Measurements from ENCODE around the gene BRD1. TPM values are rescaled to one million over a fixed set of nuclear protein-coding genes. Genes with fewer than 3 reads are reported as not detected.

BRD1 gene
- total RNA-seq, 1 experiment from 2014 or later = 19.1 TPM

DNA sequence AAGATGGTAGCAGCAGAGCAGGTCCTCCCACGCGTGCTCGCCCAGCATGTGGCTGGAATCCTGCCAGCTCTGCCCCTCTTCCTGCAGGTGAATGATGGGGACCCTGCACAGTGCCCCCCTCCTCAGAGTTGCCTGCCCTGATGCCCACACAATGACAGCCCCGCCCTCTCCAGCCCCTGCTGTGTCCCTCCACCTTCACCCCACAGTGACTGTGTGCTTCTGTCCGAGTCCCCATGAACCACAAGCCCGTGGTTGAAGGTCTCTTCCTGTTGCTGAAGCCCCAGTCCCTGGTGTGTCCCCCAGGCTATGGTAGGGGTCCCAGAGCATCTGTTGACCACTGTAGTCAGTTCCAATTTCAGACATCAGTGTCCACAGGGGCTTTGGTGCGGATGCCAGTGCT lies 71.0 kb downstream of the BRD1 start:
- Histone ChIP-seq H3K9ac (ENCODE audit: low read length) (no peak overlapping the region), H3K4me1 (ENCODE audit: insufficient read depth, low read length) (no peaks in the 10 kb centered on the region), H3K9me3 (ENCODE audit: low read length) (no peaks in the 10 kb centered on the region), H3K36me3 (ENCODE audit: low read depth, low read length) (no peaks in the 10 kb centered on the region), H2AFZ (ENCODE audit: low read length) (no peak overlapping the region), H3K79me2 (ENCODE audit: low read length) (no peaks in the 10 kb centered on the region), H3K27ac (ENCODE audit: low read length) (no peak overlapping the region), H3K4me3 (ENCODE audit: low read length) (no peak overlapping the region), H3K9me2 (replicated peaks; ENCODE audit: low read length) (no peaks in the 10 kb centered on the region), H4K20me1 (ENCODE audit: low read length) (no peaks in the 10 kb centered on the region), H3F3A (ENCODE audit: low read length, unreplicated experiment) (no peaks in the 10 kb centered on the region), H3K4me2 (ENCODE audit: low read length) (no peak overlapping the region), H3K27me3 (ENCODE audit: low read length) (no peaks in the 10 kb centered on the region)
- intact Hi-C loops (cut with micrococcal nuclease) = no loop called here
- ChIA-PET CTCF (no interaction called here), POLR2A (ENCODE audit: unreplicated experiment) (no interaction called here)
- BruUV-seq (replicated peaks) = no TSS peak
- ATAC-seq = no peak
- no peak for DNase-seq
- no peak for TF ChIP-seq EZH2phosphoT487 (IDR thresholded peaks at IDR 0.05; ENCODE audit: borderline replicate concordance, low read length)
- TF ChIP-seq, protein P1, sequence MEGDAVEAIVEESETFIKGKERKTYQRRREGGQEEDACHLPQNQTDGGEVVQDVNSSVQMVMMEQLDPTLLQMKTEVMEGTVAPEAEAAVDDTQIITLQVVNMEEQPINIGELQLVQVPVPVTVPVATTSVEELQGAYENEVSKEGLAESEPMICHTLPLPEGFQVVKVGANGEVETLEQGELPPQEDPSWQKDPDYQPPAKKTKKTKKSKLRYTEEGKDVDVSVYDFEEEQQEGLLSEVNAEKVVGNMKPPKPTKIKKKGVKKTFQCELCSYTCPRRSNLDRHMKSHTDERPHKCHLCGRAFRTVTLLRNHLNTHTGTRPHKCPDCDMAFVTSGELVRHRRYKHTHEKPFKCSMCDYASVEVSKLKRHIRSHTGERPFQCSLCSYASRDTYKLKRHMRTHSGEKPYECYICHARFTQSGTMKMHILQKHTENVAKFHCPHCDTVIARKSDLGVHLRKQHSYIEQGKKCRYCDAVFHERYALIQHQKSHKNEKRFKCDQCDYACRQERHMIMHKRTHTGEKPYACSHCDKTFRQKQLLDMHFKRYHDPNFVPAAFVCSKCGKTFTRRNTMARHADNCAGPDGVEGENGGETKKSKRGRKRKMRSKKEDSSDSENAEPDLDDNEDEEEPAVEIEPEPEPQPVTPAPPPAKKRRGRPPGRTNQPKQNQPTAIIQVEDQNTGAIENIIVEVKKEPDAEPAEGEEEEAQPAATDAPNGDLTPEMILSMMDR (conservative IDR thresholded peaks at IDR 0.05; ENCODE audit: low read depth, low read length) = no peak
- TF ChIP-seq EZH2 (IDR thresholded peaks at IDR 0.05; ENCODE audit: low read length, unreplicated experiment) = no peak

DNA sequence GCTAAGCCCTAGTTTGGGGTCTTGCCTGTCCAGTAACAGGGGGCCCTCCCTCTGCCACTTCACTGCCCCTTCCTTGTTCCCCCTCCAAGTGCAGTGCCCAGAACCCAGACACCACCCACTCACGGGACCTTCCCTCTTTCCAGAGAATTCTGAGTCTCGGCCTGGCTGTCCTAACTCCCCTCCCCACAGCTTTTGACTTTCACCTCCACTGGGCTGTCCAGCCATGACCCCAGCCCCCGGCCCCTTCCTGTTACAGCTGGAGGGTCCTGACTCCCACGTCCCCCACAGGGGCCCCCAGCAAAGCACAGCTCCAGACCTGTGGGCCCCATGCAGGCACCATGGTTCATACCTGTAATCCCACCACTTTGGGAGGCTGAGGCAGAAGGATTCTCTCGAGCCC lies 71.5 kb downstream of the BRD1 start:
- Histone ChIP-seq H4K20me1 (ENCODE audit: low read length) (no peaks in the 10 kb centered on the region), H3K4me3 (ENCODE audit: low read length) (no peak overlapping the region), H3K9me3 (ENCODE audit: low read length) (no peaks in the 10 kb centered on the region), H3K4me2 (ENCODE audit: low read length) (no peak overlapping the region), H3K9ac (ENCODE audit: low read length) (no peak overlapping the region), H3K79me2 (ENCODE audit: low read length) (no peaks in the 10 kb centered on the region), H3K27ac (ENCODE audit: low read length) (no peak overlapping the region), H3K4me1 (ENCODE audit: insufficient read depth, low read length) (no peaks in the 10 kb centered on the region), H2AFZ (ENCODE audit: low read length) (no peak overlapping the region), H3F3A (ENCODE audit: low read length, unreplicated experiment) (no peaks in the 10 kb centered on the region), H3K9me2 (replicated peaks; ENCODE audit: low read length) (no peaks in the 10 kb centered on the region), H3K36me3 (ENCODE audit: low read depth, low read length) (no peaks in the 10 kb centered on the region), H3K27me3 (ENCODE audit: low read length) (no peaks in the 10 kb centered on the region)
- ATAC-seq = no peak
- DNase-seq = no peak
- ChIA-PET CTCF (no interaction called here), POLR2A (ENCODE audit: unreplicated experiment) (no interaction called here)
- BruUV-seq (replicated peaks) = no TSS peak
- TF ChIP-seq, protein P1 (conservative IDR thresholded peaks at IDR 0.05; ENCODE audit: low read depth, low read length) = no peak
- no peak for TF ChIP-seq EZH2phosphoT487 (IDR thresholded peaks at IDR 0.05; ENCODE audit: borderline replicate concordance, low read length)
- TF ChIP-seq EZH2 (IDR thresholded peaks at IDR 0.05; ENCODE audit: low read length, unreplicated experiment) = no peak
- intact Hi-C loops (cut with micrococcal nuclease) = no loop called here

DNA sequence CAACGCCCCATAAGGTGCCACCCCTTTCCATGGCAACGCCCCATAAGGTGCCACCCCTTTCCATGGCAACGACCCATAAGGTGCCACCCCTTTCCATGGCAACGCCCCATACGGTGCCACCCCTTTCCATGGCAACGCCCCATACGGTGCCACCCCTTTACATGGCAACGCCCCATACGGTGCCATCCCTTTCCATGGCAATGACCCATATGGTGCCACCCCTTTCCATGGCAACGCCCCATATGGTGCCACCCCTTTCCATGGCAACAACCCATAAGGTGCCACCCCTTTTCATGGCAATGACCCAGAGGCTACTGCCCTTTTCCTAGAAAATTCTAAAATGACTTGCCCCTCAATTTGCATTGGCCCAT lies 72.1 kb downstream of the BRD1 start:
- Histone ChIP-seq H3K36me3 (ENCODE audit: low read depth, low read length) (no peaks in the 10 kb centered on the region), H3F3A (ENCODE audit: low read length, unreplicated experiment) (no peaks in the 10 kb centered on the region), H3K4me1 (ENCODE audit: insufficient read depth, low read length) (no peaks in the 10 kb centered on the region), H3K9me2 (replicated peaks; ENCODE audit: low read length) (no peaks in the 10 kb centered on the region), H3K4me3 (ENCODE audit: low read length) (no peak overlapping the region), H4K20me1 (ENCODE audit: low read length) (no peaks in the 10 kb centered on the region), H3K27me3 (ENCODE audit: low read length) (no peaks in the 10 kb centered on the region), H2AFZ (ENCODE audit: low read length) (no peak overlapping the region), H3K27ac (ENCODE audit: low read length) (no peak overlapping the region), H3K9me3 (ENCODE audit: low read length) (no peaks in the 10 kb centered on the region), H3K9ac (ENCODE audit: low read length) (no peak overlapping the region), H3K79me2 (ENCODE audit: low read length) (no peaks in the 10 kb centered on the region), H3K4me2 (ENCODE audit: low read length) (no peak overlapping the region)
- BruUV-seq (replicated peaks) = no TSS peak
- DNase-seq (no peak), ATAC-seq (no peak)
- POLR2A ChIA-PET (ENCODE audit: unreplicated experiment) = no interaction called here
- TF ChIP-seq EZH2phosphoT487 (IDR thresholded peaks at IDR 0.05; ENCODE audit: borderline replicate concordance, low read length) = no peak
- TF ChIP-seq, protein P1 (conservative IDR thresholded peaks at IDR 0.05; ENCODE audit: low read depth, low read length) = no peak
- TF ChIP-seq EZH2 (IDR thresholded peaks at IDR 0.05; ENCODE audit: low read length, unreplicated experiment) = no peak
- intact Hi-C loops (cut with micrococcal nuclease) = no loop called here
- CTCF ChIA-PET = no interaction called here
